GM12878 (cell line): ENCODE data around the gene MTO1. TPM values are rescaled to one million over a fixed set of nuclear protein-coding genes. Genes with fewer than 3 reads are reported as not detected.

Source experiments
- ATAC-seq: fragments of 200-7000 bp; cut with Tn5 transposase; 3 replicates; pipeline ENCODE4 v1.9.1; 2020; ENCODE audit warnings: mild to moderate bottlenecking, moderate library complexity
- BruUV-seq: library from RNA; stranded (reverse); fragments of 400-500 nt; replicated peaks from 2 replicates; lab custom pipeline; 2021; lab: Mats Ljungman, UMichigan
- CTCF ChIA-PET: fragments of 300-600 bp; sonication (Branson Sonifier 250); formaldehyde crosslinking; extraction: SDS; loops from one replicate; lab custom pipeline; 2021; ENCODE audit warnings: inconsistent platforms; lab: Yijun Ruan, JAX
- POLR2A ChIA-PET: fragments of 350-600 bp; formaldehyde crosslinking; extraction: SDS; loops from one replicate; lab custom pipeline; 2021; ENCODE audit warnings: inconsistent platforms; lab: Charles Lee
- RAD21 ChIA-PET: fragments of 300-600 bp; sonication (Branson Sonifier 250); formaldehyde crosslinking; loops from one replicate; lab custom pipeline; 2023; ENCODE audit warnings: antibody characterized with exemption; ENCODE audit not compliant: unreplicated experiment; lab: Charles Lee
- SMC1A ChIA-PET: fragments of 300-600 bp; sonication (Branson Sonifier 250); formaldehyde crosslinking; loops from one replicate; lab custom pipeline; 2023; ENCODE audit not compliant: unreplicated experiment, uncharacterized antibody; lab: Charles Lee
- DNase-seq: peaks from one replicate; pipeline ENCODE4 v3.0.0-alpha.2; 2011; ENCODE audit warnings: low read depth, low spot score
- FAIRE-seq: peaks from 3 replicates; lab custom pipeline; 2011; peaks lifted over from hg19 to GRCh38; lab: Jason Lieb, UNC
- H2AFZ ChIP-seq: 2 replicates; pipeline ENCODE4 v1.6.0; 2011; ENCODE audit warnings: low read depth, low read length, control low read depth; ENCODE audit not compliant: control insufficient read depth
- H3K27ac ChIP-seq: 2 replicates; pipeline ENCODE4 v1.5.1; 2011; ENCODE audit warnings: control low read depth; ENCODE audit not compliant: control insufficient read depth, insufficient read depth
- H3K27me3 ChIP-seq, 2 experiments: replicated peaks in 1 of 2; 2 replicates each; pipeline versions ENCODE4 v1.6.0 to v1.6.1; 2011; ENCODE audit warnings: low read length in 1 of 2; ENCODE audit not compliant: control insufficient read depth in 2 of 2, insufficient read depth in 2 of 2
- H3K36me3 ChIP-seq, 2 experiments: 2 replicates each; pipeline ENCODE4 v1.5.1; 2011; ENCODE audit warnings: low read length in 1 of 2; ENCODE audit not compliant: control insufficient read depth in 2 of 2, insufficient read depth in 2 of 2
- H3K4me1 ChIP-seq: 2 replicates; pipeline ENCODE4 v1.6.1; 2011; ENCODE audit warnings: mild to moderate bottlenecking, low read length, moderate library complexity, mixed read lengths; ENCODE audit not compliant: control insufficient read depth, insufficient read depth
- H3K4me2 ChIP-seq: 2 replicates; pipeline ENCODE4 v1.6.0; 2011; ENCODE audit warnings: control low read depth; ENCODE audit not compliant: control insufficient read depth, insufficient read depth
- H3K4me3 ChIP-seq: fragments of 200-600 bp; sonication (generic); 2 replicates; pipeline ENCODE4 v1.5.1; 2016
- H3K79me2 ChIP-seq: 2 replicates; pipeline ENCODE4 v1.6.0; 2011; ENCODE audit warnings: low read length; ENCODE audit not compliant: control insufficient read depth, insufficient read depth
- H3K9ac ChIP-seq: 2 replicates; pipeline ENCODE4 v1.8.0; 2011; ENCODE audit warnings: low read length, control low read depth, mixed read lengths; ENCODE audit not compliant: control insufficient read depth, insufficient read depth
- H3K9me3 ChIP-seq: replicated peaks from 3 replicates; pipeline ENCODE4 v1.5.1; 2011; ENCODE audit warnings: mild to moderate bottlenecking, low read length; ENCODE audit not compliant: control insufficient read depth, insufficient read depth
- H4K20me1 ChIP-seq: 2 replicates; pipeline ENCODE4 v1.6.0; 2011; ENCODE audit not compliant: control insufficient read depth, insufficient read depth
- ATF7 ChIP-seq: fragments of 450-650 bp; IDR thresholded peaks from 2 replicates; pipeline ENCODE4 v1.6.1; 2016; ENCODE audit warnings: low read depth, mild to moderate bottlenecking
- BHLHE40 ChIP-seq, 2 experiments: fragments of 450-650 bp in 1 of 2; IDR thresholded peaks; 2 replicates each; pipeline ENCODE4 v1.6.1; 2011 to 2017; ENCODE audit warnings: low read depth in 2 of 2, borderline replicate concordance in 1 of 2, improper control_type of control experiment in 1 of 2, low read length in 1 of 2, mild to moderate bottlenecking in 1 of 2
- FOS ChIP-seq: IDR thresholded peaks from 3 replicates; pipeline ENCODE4 v1.6.1; 2011; ENCODE audit warnings: borderline replicate concordance; ENCODE audit not compliant: insufficient read length; ENCODE audit errors: extremely low read depth
- FOXK2 ChIP-seq: fragments of 450-650 bp; IDR thresholded peaks from 2 replicates; pipeline ENCODE4 v1.6.1; 2017; ENCODE audit warnings: mild to moderate bottlenecking, moderate library complexity
- IKZF1 ChIP-seq: fragments of 450-650 bp; conservative IDR thresholded peaks from 2 replicates; pipeline ENCODE4 v1.6.1; 2017; ENCODE audit warnings: antibody characterized with exemption, mild to moderate bottlenecking
- MEF2A ChIP-seq: IDR thresholded peaks from 2 replicates; pipeline ENCODE4 v1.6.1; 2011; ENCODE audit warnings: low read depth, mild to moderate bottlenecking, low read length, moderate library complexity; ENCODE audit not compliant: insufficient read depth
- MYB ChIP-seq: fragments of 150-350 bp; IDR thresholded peaks from 2 replicates; pipeline ENCODE4 v1.6.1; 2014; ENCODE audit warnings: mild to moderate bottlenecking, low read depth, low read length, borderline replicate concordance
- POU2F2 ChIP-seq: IDR thresholded peaks from 3 replicates; pipeline ENCODE4 v1.6.1; 2011; ENCODE audit warnings: low read depth, mild to moderate bottlenecking, low read length, borderline replicate concordance
- RAD21 ChIP-seq: IDR thresholded peaks from 2 replicates; pipeline ENCODE4 v1.6.1; 2011; ENCODE audit warnings: mild to moderate bottlenecking, low read depth, low read length, moderate library complexity; ENCODE audit not compliant: insufficient read depth
- SPI1 ChIP-seq: IDR thresholded peaks from 2 replicates; pipeline ENCODE4 v1.6.1; 2011; ENCODE audit warnings: low read depth, mild to moderate bottlenecking, low read length, moderate library complexity, borderline replicate concordance; ENCODE audit not compliant: insufficient read depth
- ZNF217 ChIP-seq: fragments of 450-650 bp; IDR thresholded peaks from 2 replicates; pipeline ENCODE4 v1.6.1; 2017; ENCODE audit warnings: antibody characterized with exemption, mild to moderate bottlenecking
- WGBS: methylation state at CpG from one replicate; pipeline ENCODE4 v1.1.6; 2016; ENCODE audit warnings: low lambda C conversion rate; ENCODE audit not compliant: insufficient replicate concordance, insufficient coverage; ENCODE audit errors: missing lambda C conversion rate; 5-methylcytosine and 5-hydroxymethylcytosine counted together
- in situ Hi-C: fragments of 300-500 bp; cut with MboI; formaldehyde crosslinking; loops from 9 replicates; pipeline ENCODE4 v1.14.3; 2018; ENCODE audit warnings: mixed read lengths
- intact Hi-C: fragments of 100-400 bp; cut with micrococcal nuclease; formaldehyde crosslinking; loops from one replicate; pipeline ENCODE4 v1.14.2; 2022; ENCODE audit not compliant: unreplicated experiment
- polyA plus RNA-seq, 11 experiments: library from polyadenylated mRNA; depleted of rRNA in 4 of 11; unstranded in 6 of 11; stranded (reverse) in 5 of 11; fragments of >200 nt; fragmentation: Nextera tagmentation in 4 of 11; fragmentation: Illumina TruSeq in 1 of 11; extraction: Ambion mirVana in 4 of 11; extraction: Trizol in 1 of 11; gene quantifications; 1 replicate in 1 of 11; 2 replicates in 10 of 11; pipeline versions ENCODE4 v1.2.1 to v1.2.3, GENCODE V29; 2011 to 2016; ENCODE audit warnings: inconsistent platforms in 2 of 11, missing spikeins in 2 of 11, low read depth in 1 of 11
- total RNA-seq, 4 experiments: library from RNA; depleted of rRNA in 3 of 4; stranded (reverse); fragments of >200 nt in 3 of 4; fragmentation: Illumina TruSeq in 1 of 4; extraction: Trizol in 1 of 4; gene quantifications; 2 replicates each; pipeline versions ENCODE4 v1.2.1 to v1.2.3, GENCODE V29; 2013 to 2021
- TF ChIP-seq, protein P1 (sequence below): fragments of 450-650 bp; IDR thresholded peaks from 2 replicates; pipeline ENCODE4 v1.6.1; 2017; ENCODE audit warnings: mild to moderate bottlenecking
- TF ChIP-seq, protein P2 (sequence below): fragments of 450-650 bp; IDR thresholded peaks from 2 replicates; pipeline ENCODE4 v1.6.1; 2017; ENCODE audit warnings: low read depth, mild to moderate bottlenecking, moderate library complexity
- TF ChIP-seq, protein P3 (sequence below): IDR thresholded peaks from 2 replicates; pipeline ENCODE4 v1.6.1; 2012; ENCODE audit warnings: low read depth, low read length, improper control_type of control experiment
- TF ChIP-seq, protein P4 (sequence below): fragments of 450-650 bp; IDR thresholded peaks from 2 replicates; pipeline ENCODE4 v1.6.1; 2016; ENCODE audit warnings: mild to moderate bottlenecking

The MTO1 gene
- total and polyA plus RNA-seq, 10 of the 15 experiments (the other 5 are each of a cell fraction or from before 2014, with no cell fraction given) = 24.8 to 53.6 (median 33.1) TPM

DNA sequence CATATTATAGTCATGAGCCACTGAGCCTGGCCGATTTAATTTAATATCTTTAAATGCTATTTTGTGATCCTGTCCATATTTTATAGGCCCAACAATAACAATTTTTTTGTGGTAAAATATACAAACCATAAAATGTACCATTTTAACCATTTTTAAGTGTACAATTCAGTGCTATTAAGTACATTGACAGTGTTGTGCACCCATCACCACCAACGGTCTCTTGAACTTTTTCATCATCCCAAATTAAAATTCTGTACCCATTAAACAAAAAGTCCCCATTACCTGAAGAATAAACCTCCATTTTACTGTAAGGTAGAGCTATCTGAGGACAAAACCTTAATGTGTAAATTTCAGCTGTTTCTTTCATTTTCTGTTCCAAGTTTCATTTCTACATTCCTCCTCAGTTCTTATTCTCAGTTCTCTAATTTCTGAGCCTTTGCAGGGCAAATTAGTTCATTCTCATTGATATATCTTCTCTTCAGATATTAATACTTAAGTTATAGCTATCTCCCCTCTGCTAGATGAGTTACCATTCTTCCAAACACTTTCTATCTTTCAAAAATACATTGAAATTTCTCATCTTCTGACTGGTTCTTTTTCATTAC is 10.3 kb downstream of the MTO1 start:
- Histone ChIP-seq H3K27ac (peak overlapping the region; percentile 90), H4K20me1 (no peaks in the 10 kb centered on the region), H3K9me3 (no peaks in the 10 kb centered on the region), H3K36me3 (peaks cover 0 to 20% of the 10 kb centered on the region in 2 experiments; a peak in 3 of 4 replicates), H3K9ac (peak overlapping the region; percentile 13; the same call in 1 of the 2 replicates), H3K4me1 (peaks cover 15% of the 10 kb centered on the region), H3K79me2 (no peaks in the 10 kb centered on the region), H3K27me3 (no peaks in the 10 kb centered on the region), H2AFZ (no peak overlapping the region; the same call in 1 of the 2 replicates), H3K4me2 (peak overlapping the region; percentile 75), H3K4me3 (peak overlapping the region; percentile 48; the same call in 1 of the 2 replicates)
- ChIA-PET CTCF (interaction anchor here (0.5 to 2.7 kb wide), 12 partner anchors 10 to 1839 kb away, joined by 3 to 27 read pairs (median 4); partner anchors contain the start of genes CGAS, EEF1A1 and MTO1), RAD21 (interaction anchor here (0.7 to 3.0 kb wide), 22 partner anchors 10 to 181 kb away, joined by 3 to 44 read pairs (median 4); partner anchors contain the start of genes CGAS, MTO1 and SLC17A5), SMC1A (interaction anchor here (0.6 to 4.3 kb wide), 23 partner anchors 9 to 160 kb away, joined by 3 to 54 read pairs (median 4); partner anchors contain the start of genes CGAS, EEF1A1 and MTO1), POLR2A (interaction anchor here (0.8 to 3.4 kb wide), 8 partner anchors 10 to 183 kb away, joined by 3 to 32 read pairs (median 8); partner anchors contain the start of genes CGAS, EEF1A1 and MTO1)
- WGBS = 0% methylated on average over 2 of the region's 2 CpGs
- BruUV-seq = no TSS peak
- ATAC-seq (peak; percentile 98), DNase-seq (peak; percentile 58), FAIRE-seq (peak; percentile 93)
- in situ Hi-C loops = no loop called here
- intact Hi-C loops = loop anchor here (2.0 kb wide), 1 partner anchor 49 kb away; the partner anchor contains the start of gene EEF1A1
- TF ChIP-seq RAD21 (no peak), FOS (no peak), BHLHE40 (IDR thresholded peaks at IDR 0.05; ENCODE audit: borderline replicate concordance in 1 of 2, low read depth in 2 of 2, low read length in 1 of 2) (no peak), IKZF1 (no peak), ATF7 (peak; percentile 62; the same call in 1 of the 2 replicates), MEF2A (0 out of 2 replicates have a peak, but pooled peaks have one; percentile 38), MYB (no peak), FOXK2 (no peak), ZNF217 (no peak; the same call in 1 of the 2 replicates), SPI1 (peak; percentile 92; the same call in 1 of the 2 replicates), POU2F2 (no peak)
- TF ChIP-seq, protein P1, sequence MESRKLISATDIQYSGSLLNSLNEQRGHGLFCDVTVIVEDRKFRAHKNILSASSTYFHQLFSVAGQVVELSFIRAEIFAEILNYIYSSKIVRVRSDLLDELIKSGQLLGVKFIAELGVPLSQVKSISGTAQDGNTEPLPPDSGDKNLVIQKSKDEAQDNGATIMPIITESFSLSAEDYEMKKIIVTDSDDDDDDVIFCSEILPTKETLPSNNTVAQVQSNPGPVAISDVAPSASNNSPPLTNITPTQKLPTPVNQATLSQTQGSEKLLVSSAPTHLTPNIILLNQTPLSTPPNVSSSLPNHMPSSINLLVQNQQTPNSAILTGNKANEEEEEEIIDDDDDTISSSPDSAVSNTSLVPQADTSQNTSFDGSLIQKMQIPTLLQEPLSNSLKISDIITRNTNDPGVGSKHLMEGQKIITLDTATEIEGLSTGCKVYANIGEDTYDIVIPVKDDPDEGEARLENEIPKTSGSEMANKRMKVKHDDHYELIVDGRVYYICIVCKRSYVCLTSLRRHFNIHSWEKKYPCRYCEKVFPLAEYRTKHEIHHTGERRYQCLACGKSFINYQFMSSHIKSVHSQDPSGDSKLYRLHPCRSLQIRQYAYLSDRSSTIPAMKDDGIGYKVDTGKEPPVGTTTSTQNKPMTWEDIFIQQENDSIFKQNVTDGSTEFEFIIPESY = no peak
- TF ChIP-seq, protein P2, sequence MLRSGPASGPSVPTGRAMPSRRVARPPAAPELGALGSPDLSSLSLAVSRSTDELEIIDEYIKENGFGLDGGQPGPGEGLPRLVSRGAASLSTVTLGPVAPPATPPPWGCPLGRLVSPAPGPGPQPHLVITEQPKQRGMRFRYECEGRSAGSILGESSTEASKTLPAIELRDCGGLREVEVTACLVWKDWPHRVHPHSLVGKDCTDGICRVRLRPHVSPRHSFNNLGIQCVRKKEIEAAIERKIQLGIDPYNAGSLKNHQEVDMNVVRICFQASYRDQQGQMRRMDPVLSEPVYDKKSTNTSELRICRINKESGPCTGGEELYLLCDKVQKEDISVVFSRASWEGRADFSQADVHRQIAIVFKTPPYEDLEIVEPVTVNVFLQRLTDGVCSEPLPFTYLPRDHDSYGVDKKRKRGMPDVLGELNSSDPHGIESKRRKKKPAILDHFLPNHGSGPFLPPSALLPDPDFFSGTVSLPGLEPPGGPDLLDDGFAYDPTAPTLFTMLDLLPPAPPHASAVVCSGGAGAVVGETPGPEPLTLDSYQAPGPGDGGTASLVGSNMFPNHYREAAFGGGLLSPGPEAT = peak; percentile 87; the same call in 1 of the 2 replicates
- TF ChIP-seq, protein P3, sequence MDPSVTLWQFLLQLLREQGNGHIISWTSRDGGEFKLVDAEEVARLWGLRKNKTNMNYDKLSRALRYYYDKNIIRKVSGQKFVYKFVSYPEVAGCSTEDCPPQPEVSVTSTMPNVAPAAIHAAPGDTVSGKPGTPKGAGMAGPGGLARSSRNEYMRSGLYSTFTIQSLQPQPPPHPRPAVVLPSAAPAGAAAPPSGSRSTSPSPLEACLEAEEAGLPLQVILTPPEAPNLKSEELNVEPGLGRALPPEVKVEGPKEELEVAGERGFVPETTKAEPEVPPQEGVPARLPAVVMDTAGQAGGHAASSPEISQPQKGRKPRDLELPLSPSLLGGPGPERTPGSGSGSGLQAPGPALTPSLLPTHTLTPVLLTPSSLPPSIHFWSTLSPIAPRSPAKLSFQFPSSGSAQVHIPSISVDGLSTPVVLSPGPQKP = no peak
- TF ChIP-seq, protein P4, sequence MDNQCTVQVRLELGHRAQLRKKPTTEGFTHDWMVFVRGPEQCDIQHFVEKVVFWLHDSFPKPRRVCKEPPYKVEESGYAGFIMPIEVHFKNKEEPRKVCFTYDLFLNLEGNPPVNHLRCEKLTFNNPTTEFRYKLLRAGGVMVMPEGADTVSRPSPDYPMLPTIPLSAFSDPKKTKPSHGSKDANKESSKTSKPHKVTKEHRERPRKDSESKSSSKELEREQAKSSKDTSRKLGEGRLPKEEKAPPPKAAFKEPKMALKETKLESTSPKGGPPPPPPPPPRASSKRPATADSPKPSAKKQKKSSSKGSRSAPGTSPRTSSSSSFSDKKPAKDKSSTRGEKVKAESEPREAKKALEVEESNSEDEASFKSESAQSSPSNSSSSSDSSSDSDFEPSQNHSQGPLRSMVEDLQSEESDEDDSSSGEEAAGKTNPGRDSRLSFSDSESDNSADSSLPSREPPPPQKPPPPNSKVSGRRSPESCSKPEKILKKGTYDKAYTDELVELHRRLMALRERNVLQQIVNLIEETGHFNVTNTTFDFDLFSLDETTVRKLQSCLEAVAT = no peak
